K562 (cell line): ENCODE results near the gene IFI6. TPM values are rescaled to one million over a fixed set of nuclear protein-coding genes. Genes with fewer than 3 reads are reported as not detected.

Experiments
- ATAC-seq: fragments of 200-7000 bp; cut with Tn5 transposase; 3 replicates; pipeline ENCODE4 v1.9.1; 2020; ENCODE audit warnings: moderate library complexity
- BruUV-seq: library from RNA; stranded (reverse); fragments of 400-500 nt; replicated peaks from 2 replicates; lab custom pipeline; 2021; lab: Mats Ljungman, UMichigan
- CTCF ChIA-PET: fragments of 300-600 bp; formaldehyde crosslinking; extraction: SDS; loops from one replicate; lab custom pipeline; 2021; ENCODE audit warnings: low intra/inter-chr PET ratio; lab: Yijun Ruan, JAX
- POLR2A ChIA-PET: fragments of 300-600, 350-650 bp; sonication (Branson Sonifier 250); formaldehyde crosslinking; extraction: SDS; loops from one replicate; lab custom pipeline; 2021; ENCODE audit warnings: antibody characterized with exemption, inconsistent platforms; lab: Yijun Ruan, JAX
- DNase-seq, 4 experiments: peaks; one replicate each; pipeline versions ENCODE4 v3.0.0 to v3.0.0-alpha.2; 2011 to 2018; ENCODE audit warnings: low spot score in 3 of 4, mixed read lengths in 3 of 4; ENCODE audit errors: extremely low read depth in 1 of 4
- FAIRE-seq: peaks from 2 replicates; lab custom pipeline; 2011; peaks lifted over from hg19 to GRCh38; lab: Jason Lieb, UNC
- H2AFZ ChIP-seq: 2 replicates; pipeline ENCODE4 v1.6.0; 2011; ENCODE audit warnings: low read depth, low read length, control low read depth, inconsistent platforms
- H3K27ac ChIP-seq: fragments of 200-600 bp; 3 replicates; pipeline ENCODE4 v1.8.0; 2011; ENCODE audit warnings: low read depth, mild to moderate bottlenecking, control low read depth, inconsistent platforms, low read length, moderate library complexity, mixed read lengths; ENCODE audit errors: extremely low read depth
- H3K27me3 ChIP-seq, 2 experiments: fragments of 300-600 bp in 1 of 2; 2 replicates in 1 of 2; 3 replicates in 1 of 2; pipeline versions ENCODE4 v1.6.0 to v1.8.0; 2011; ENCODE audit warnings: inconsistent platforms in 2 of 2, low read length in 2 of 2, mild to moderate bottlenecking in 1 of 2, mixed read lengths in 1 of 2, moderate library complexity in 1 of 2; ENCODE audit not compliant: control insufficient read depth in 2 of 2, insufficient read depth in 2 of 2
- H3K36me3 ChIP-seq: fragments of 300-600 bp; 3 replicates; pipeline ENCODE4 v1.8.0; 2011; ENCODE audit warnings: mild to moderate bottlenecking, low read length, inconsistent platforms; ENCODE audit not compliant: control insufficient read depth, insufficient read depth
- H3K4me1 ChIP-seq, 2 experiments: fragments of 200-600 bp in 1 of 2; replicated peaks in 1 of 2; 2 replicates in 1 of 2; 3 replicates in 1 of 2; pipeline versions ENCODE4 v1.5.1 to v1.8.0; 2011; ENCODE audit warnings: inconsistent platforms in 2 of 2, low read length in 2 of 2, mild to moderate bottlenecking in 1 of 2, mixed read lengths in 1 of 2, moderate library complexity in 1 of 2; ENCODE audit not compliant: control insufficient read depth in 2 of 2, insufficient read depth in 2 of 2
- H3K4me2 ChIP-seq: 2 replicates; pipeline ENCODE4 v1.6.1; 2011; ENCODE audit warnings: low read length, control low read depth, inconsistent platforms, mixed read lengths; ENCODE audit not compliant: insufficient read depth
- H3K4me3 ChIP-seq: fragments of 200-600 bp; sonication (generic), shearing (Covaris generic); 2 replicates; pipeline ENCODE4 v1.5.1; 2016; ENCODE audit warnings: control low read depth, inconsistent platforms
- H3K79me2 ChIP-seq: fragments of 200-600 bp; 3 replicates; pipeline ENCODE4 v1.8.0; 2011; ENCODE audit warnings: low read length, inconsistent platforms; ENCODE audit not compliant: control insufficient read depth, insufficient read depth
- H3K9ac ChIP-seq, 2 experiments: 2 replicates each; pipeline versions ENCODE4 v1.6.0 to v1.6.1; 2011; ENCODE audit warnings: low read depth in 2 of 2, low read length in 2 of 2, control low read depth in 1 of 2, inconsistent platforms in 1 of 2, mild to moderate bottlenecking in 1 of 2, mixed read lengths in 1 of 2; ENCODE audit not compliant: insufficient read depth in 1 of 2
- H3K9me1 ChIP-seq: one replicate; pipeline ENCODE4 v1.6.0; 2011; ENCODE audit warnings: inconsistent platforms, mild to moderate bottlenecking, low read length, moderate library complexity; ENCODE audit not compliant: control insufficient read depth, insufficient read depth
- H3K9me3 ChIP-seq: replicated peaks from 2 replicates; pipeline ENCODE4 v1.5.1; 2011; ENCODE audit warnings: low read depth, low read length, inconsistent platforms; ENCODE audit not compliant: control insufficient read depth, insufficient read depth
- H4K20me1 ChIP-seq: replicated peaks from 2 replicates; pipeline ENCODE4 v1.6.1; 2011; ENCODE audit warnings: low read length, inconsistent platforms, mixed read lengths; ENCODE audit not compliant: control insufficient read depth, insufficient read depth
- BCLAF1 ChIP-seq, 2 experiments: fragments of 450-650 bp in 1 of 2; IDR thresholded peaks; 2 replicates each; pipeline ENCODE4 v1.6.1; 2011 to 2017; ENCODE audit warnings: low read depth in 2 of 2, antibody characterized with exemption in 1 of 2, borderline replicate concordance in 1 of 2, low read length in 1 of 2, mild to moderate bottlenecking in 1 of 2, mixed read lengths in 1 of 2; ENCODE audit not compliant: control insufficient read depth in 1 of 2
- FOXJ2 ChIP-seq: fragments of 200-800 bp; sonication (Bioruptor generic); IDR thresholded peaks from 2 replicates; pipeline ENCODE4 v1.6.1; 2016; ENCODE audit warnings: missing genetic modification characterization, missing compliant biosample characterization
- GABPA ChIP-seq: fragments of 200-800 bp; sonication (Bioruptor generic); conservative IDR thresholded peaks from 2 replicates; pipeline ENCODE4 v1.6.1; 2016; ENCODE audit warnings: low read depth, missing genetic modification characterization, missing compliant biosample characterization
- HLTF ChIP-seq: fragments of 450-650 bp; IDR thresholded peaks from 2 replicates; pipeline ENCODE4 v1.6.1; 2016
- NCOR1 ChIP-seq: fragments of 450-650 bp; IDR thresholded peaks from 2 replicates; pipeline ENCODE4 v1.6.1; 2016; ENCODE audit warnings: mild to moderate bottlenecking, moderate library complexity
- PRMT5 ChIP-seq: sonication (generic); formaldehyde crosslinking; IDR thresholded peaks from 2 replicates; pipeline ENCODE4 v1.5.0; 2020; ENCODE audit warnings: missing genetic modification reagents
- SRF ChIP-seq, 2 experiments: fragments of 250-450, 450-650 bp in 1 of 2; sonication (Bioruptor Pico) in 1 of 2; sonication (generic) in 1 of 2; formaldehyde crosslinking; IDR thresholded peaks; 2 replicates each; pipeline versions ENCODE4 v1.5.0 to v1.5.1; 2020 to 2022; ENCODE audit warnings: mild to moderate bottlenecking in 1 of 2, missing genetic modification reagents in 1 of 2
- ZNF121 ChIP-seq: sonication (generic); formaldehyde crosslinking; conservative IDR thresholded peaks from 2 replicates; pipeline ENCODE4 v1.8.0; 2022; ENCODE audit warnings: missing genetic modification reagents
- ZNF165 ChIP-seq: fragments of 250-450 bp; sonication (Bioruptor Pico); IDR thresholded peaks from 2 replicates; pipeline ENCODE4 v1.4.0; 2020; ENCODE audit warnings: borderline replicate concordance
- ZNF696 ChIP-seq: fragments of 250-450 bp; sonication (Bioruptor Pico); conservative IDR thresholded peaks from 2 replicates; pipeline ENCODE4 v1.4.0; 2020; ENCODE audit warnings: mild to moderate bottlenecking, moderate library complexity
- ZNF79 ChIP-seq: fragments of 250-450 bp; sonication (Bioruptor Pico); IDR thresholded peaks from 2 replicates; pipeline ENCODE4 v1.4.0; 2020; ENCODE audit warnings: low read depth, mild to moderate bottlenecking, moderate library complexity
- WGBS: fragments of 100-300 bp; shearing (Covaris generic); methylation state at CpG from one replicate; pipeline ENCODE4 v1.1.6; 2016; ENCODE audit warnings: low coverage, mixed read lengths; ENCODE audit not compliant: insufficient coverage; ENCODE audit errors: missing lambda C conversion rate; 5-methylcytosine and 5-hydroxymethylcytosine counted together
- in situ Hi-C: fragments of 300-500 bp; cut with MboI; formaldehyde crosslinking; loops from 4 replicates; pipeline ENCODE4 v1.15.0; 2018; ENCODE audit warnings: inconsistent platforms, mixed read lengths
- intact Hi-C: fragments of 100-400 bp; cut with micrococcal nuclease; formaldehyde crosslinking; loops from 2 replicates; pipeline ENCODE4 v1.14.2; 2022
- polyA plus RNA-seq, 8 experiments: library from polyadenylated mRNA; depleted of rRNA in 4 of 8; stranded (reverse) in 5 of 8; unstranded in 3 of 8; fragments of >200 nt; fragmentation: Nextera tagmentation in 2 of 8; fragmentation: Illumina TruSeq in 1 of 8; extraction: Ambion mirVana in 2 of 8; extraction: Trizol in 1 of 8; gene quantifications; 2 replicates each; pipeline versions ENCODE4 v1.2.1 to v1.2.3, GENCODE V29; 2011 to 2014; ENCODE audit warnings: inconsistent platforms in 1 of 8, missing spikeins in 1 of 8
- total RNA-seq, 7 experiments: library from RNA; depleted of rRNA in 6 of 7; stranded (reverse); fragments of >200 nt in 6 of 7; fragmentation: Illumina TruSeq in 2 of 7; extraction: Trizol in 2 of 7; gene quantifications; 2 replicates each; pipeline versions ENCODE4 v1.2.1 to v1.2.3, GENCODE V29; 2011 to 2021; ENCODE audit warnings: low replicate concordance in 1 of 7

The IFI6 gene
- total and polyA plus RNA-seq, 9 of the 15 experiments (the other 6 are each of a cell fraction or from before 2014, with no cell fraction given): 0.17 to 4.5 (median 2.2) TPM

- intact Hi-C loops: loop anchor here (5.0 to 10.0 kb wide), 3 partner anchors 107 to 619 kb away; no protein-coding TSS in a partner anchor
- in situ Hi-C loops: loop anchor here (5.0 kb wide), 3 partner anchors 52 to 272 kb away; partner anchors contain the start of gene GPR3
- no peak overlapping the region for H2AFZ ChIP-seq
- no peak for TF ChIP-seq ZNF79 (CRISPR knock-in tag)
- no peak for TF ChIP-seq FOXJ2 (tag)
- TF ChIP-seq ZNF696 (CRISPR knock-in tag): no peak
- TF ChIP-seq ZNF121 (CRISPR knock-in tag): peak; percentile 69; the same call in 1 of the 2 replicates
- TF ChIP-seq HLTF: no peak
- peak in 1 of 2 experiments; percentile 69; a peak in 1 of 4 replicates for TF ChIP-seq SRF (CRISPR knock-in tag; IDR thresholded peaks at IDR 0.05)
- no peak for TF ChIP-seq PRMT5 (CRISPR knock-in tag)
- no peak for TF ChIP-seq GABPA (tag)
- TF ChIP-seq NCOR1: no peak
- TF ChIP-seq BCLAF1 (IDR thresholded peaks at IDR 0.05; ENCODE audit: borderline replicate concordance in 1 of 2, control insufficient read depth in 1 of 2, low read depth in 2 of 2, low read length in 1 of 2): no peak
- no peak for TF ChIP-seq ZNF165 (CRISPR knock-in tag)
- H3K4me3 ChIP-seq: no peak overlapping the region
- DNase-seq: no peak
- no peak for FAIRE-seq
- no peaks in the 10 kb centered on the region for H3K27me3 ChIP-seq
- no TSS peak for BruUV-seq
- no peak overlapping the region for H3K4me2 ChIP-seq
- ATAC-seq: no peak
- no peak overlapping the region for H3K27ac ChIP-seq
- ChIA-PET POLR2A (no interaction called here), CTCF (interaction anchor here (0.6 to 8.3 kb wide), 2 partner anchors 56 to 343 kb away, joined by 4 to 157 read pairs; no protein-coding TSS in a partner anchor)
- 49% methylated on average over 8 of the region's 8 CpGs for WGBS
- no peaks in the 10 kb centered on the region for H3K9me1 ChIP-seq
- H3K36me3 ChIP-seq: no peaks in the 10 kb centered on the region
- H3K9ac ChIP-seq: no peak overlapping the region
- no peaks in the 10 kb centered on the region for H3K79me2 ChIP-seq
- H3K4me1 ChIP-seq: peaks cover 23 to 37% of the 10 kb centered on the region in 2 experiments
- H3K9me3 ChIP-seq: no peaks in the 10 kb centered on the region
- no peaks in the 10 kb centered on the region for H4K20me1 ChIP-seq
Observed at GRCh38 chr1:27664291-27664690, 7.7 kb downstream of the IFI6 start.
